Measurements from ENCODE around the gene VGLL2. TPM values are rescaled to one million over a fixed set of nuclear protein-coding genes. Genes with fewer than 3 reads are reported as not detected.

VGLL2 gene
- not detected in 2 replicates for total RNA-seq (2014; rRNA removed; shearing (Covaris generic))
- total RNA-seq (2022), result not detected in 2 replicates
- not detected for Bru-seq, nascent RNA
- BruChase-seq, experiment 1, labeled RNA remaining after a 6-hour chase, result not detected
- BruChase-seq, experiment 2, labeled RNA remaining after a 2-hour chase, result not detected
- long read RNA-seq, result 0 reads

- no peak within 1 kb of the TSS for H2AFZ ChIP-seq (ENCODE audit: low read length)
- no peaks in the 10 kb centered on the region for H3K4me1 ChIP-seq (ENCODE audit: insufficient read depth, low read length, poor library complexity, severe bottlenecking)
- no peaks in the 10 kb centered on the region for H3K9me2 ChIP-seq (ENCODE audit: insufficient read depth, low read length)
- H3K27ac ChIP-seq (ENCODE audit: low read depth, low read length, poor library complexity, severe bottlenecking), result no peak within 1 kb of the TSS
- H3K4me3 ChIP-seq (ENCODE audit: low read depth, low read length, poor library complexity, severe bottlenecking), result no peak within 1 kb of the TSS
- no peaks in the 10 kb centered on the region for H3K36me3 ChIP-seq (ENCODE audit: insufficient read depth, low read length)
- no peak for TF ChIP-seq CTCF (conservative IDR thresholded peaks at IDR 0.05; ENCODE audit: low read length)
- TF ChIP-seq EZH2phosphoT487 (IDR thresholded peaks at IDR 0.05; ENCODE audit: borderline replicate concordance, low read depth, low read length), result no peak
- H3K9me3 ChIP-seq (ENCODE audit: low read length), result no peaks in the 10 kb centered on the region
- no TSS peak for BruUV-seq (replicated peaks)
- H4K20me1 ChIP-seq (ENCODE audit: insufficient read depth, low read length), result no peaks in the 10 kb centered on the region
- ChIA-PET POLR2A (no interaction called here), CTCF (ENCODE audit: unreplicated experiment) (no interaction called here)
- H3K4me2 ChIP-seq (ENCODE audit: low read length), result no peak within 1 kb of the TSS
- intact Hi-C loops (cut with micrococcal nuclease; ENCODE audit: unreplicated experiment), result no loop called here
- DNase-seq (ENCODE audit: low spot score), result no peak
- H3K79me2 ChIP-seq (ENCODE audit: insufficient read depth, low read depth, low read length), result no peaks in the 10 kb centered on the region
Measured at GRCh38 chr6:117265410-117266256, at the start of gene VGLL2. Gene VGLL2 (plus strand): TSS chr6:117265558. CDS start chr6:117265764, 206 bp downstream.

GRCh38 chr6:117222861-117223260 is 42.5 kb upstream of the VGLL2 start:
- CTCF ChIA-PET (ENCODE audit: unreplicated experiment), result no interaction called here
- BruUV-seq (replicated peaks), result no TSS peak

More at GRCh38 chr6:117222861-117223260, 42.5 kb upstream of the VGLL2 start:
- no peaks in the 10 kb centered on the region for H3K9me3 ChIP-seq (ENCODE audit: low read length)
- no peak overlapping the region for H3K4me2 ChIP-seq (ENCODE audit: low read length)
- H3K4me3 ChIP-seq (ENCODE audit: low read depth, low read length, poor library complexity, severe bottlenecking), result no peak overlapping the region
- no peaks in the 10 kb centered on the region for H3K79me2 ChIP-seq (ENCODE audit: insufficient read depth, low read depth, low read length)
- intact Hi-C loops (cut with micrococcal nuclease; ENCODE audit: unreplicated experiment), result no loop called here
- H3K36me3 ChIP-seq (ENCODE audit: insufficient read depth, low read length), result no peaks in the 10 kb centered on the region
- POLR2A ChIA-PET, result interaction anchor here (0.5 to 1.8 kb wide), 3 partner anchors 9 to 278 kb away, joined by 3 to 5 read pairs (median 3); no protein-coding TSS in a partner anchor
- no peak overlapping the region for H2AFZ ChIP-seq (ENCODE audit: low read length)
- no peaks in the 10 kb centered on the region for H4K20me1 ChIP-seq (ENCODE audit: insufficient read depth, low read length)
- TF ChIP-seq CTCF (conservative IDR thresholded peaks at IDR 0.05; ENCODE audit: low read length) (no peak), EZH2phosphoT487 (IDR thresholded peaks at IDR 0.05; ENCODE audit: borderline replicate concordance, low read depth, low read length) (no peak)
- H3K4me1 ChIP-seq (ENCODE audit: insufficient read depth, low read length, poor library complexity, severe bottlenecking), result no peaks in the 10 kb centered on the region
- no peaks in the 10 kb centered on the region for H3K9me2 ChIP-seq (ENCODE audit: insufficient read depth, low read length)
- DNase-seq (ENCODE audit: low spot score), result no peak
- no peak overlapping the region for H3K27ac ChIP-seq (ENCODE audit: low read depth, low read length, poor library complexity, severe bottlenecking)
